Stomach (tissue), 9 donors: ENCODE results near the gene MYO5C. TPM values are rescaled to one million over a fixed set of nuclear protein-coding genes. Genes with fewer than 3 reads are reported as not detected.

Experiments used
- DNase-seq, 2 donors: peaks; one replicate each; pipeline versions ENCODE4 v3.0.0 to v3.0.0-alpha.2; 2013 to 2019
- H3K27ac ChIP-seq, 5 donors: fragments of 200-600 bp in 4 of 5; sonication (generic) in 4 of 5; one replicate each; pipeline ENCODE4 v1.5.1; 2013 to 2019; ENCODE audit warnings: mild to moderate bottlenecking in 1 of 5, moderate library complexity in 1 of 5
- H3K27me3 ChIP-seq, 3 donors: fragments of 200-600 bp; sonication (generic); one replicate each; pipeline ENCODE4 v1.5.1; 2017 to 2019; ENCODE audit warnings: mixed run types in 1 of 3
- H3K36me3 ChIP-seq, 4 donors: fragments of 200-600 bp; sonication (generic); 1 replicate in 3 of 4; 2 replicates in 1 of 4; pipeline ENCODE4 v1.5.1; 2016 to 2019
- H3K4me1 ChIP-seq, 4 donors: fragments of 200-600 bp; sonication (generic); one replicate each; pipeline ENCODE4 v1.5.1; 2016 to 2019
- H3K4me3 ChIP-seq, 4 donors: fragments of 200-600 bp; sonication (generic) in 3 of 4; one replicate each; pipeline ENCODE4 v1.5.1; 2016 to 2019; ENCODE audit warnings: mild to moderate bottlenecking in 1 of 4
- H3K9me3 ChIP-seq, 4 donors: fragments of 200-600 bp; sonication (generic); one replicate each; pipeline ENCODE4 v1.5.1; 2016 to 2019
- CTCF ChIP-seq, 7 experiments: fragments of 450-650 bp in 4 of 7; fragments of 200-600 bp in 3 of 7; sonication (generic) in 3 of 7; IDR thresholded peaks; one replicate each; pipeline ENCODE4 v1.5.1; 2016 to 2019; ENCODE audit warnings: antibody characterized with exemption in 7 of 7, control low read depth in 2 of 7, mild to moderate bottlenecking in 1 of 7
- EP300 ChIP-seq: sonication (generic); formaldehyde crosslinking; IDR thresholded peaks from one replicate; pipeline ENCODE4 v1.6.1; 2017; ENCODE audit warnings: antibody characterized with exemption
- POLR2A ChIP-seq, 4 donors: fragments of 450-650 bp; IDR thresholded peaks; one replicate each; pipeline ENCODE4 v1.6.1; 2016; ENCODE audit warnings: antibody characterized with exemption in 4 of 4, control low read depth in 2 of 4, mild to moderate bottlenecking in 1 of 4, moderate library complexity in 1 of 4
- POLR2AphosphoS5 ChIP-seq, 3 donors: sonication (generic); formaldehyde crosslinking; IDR thresholded peaks; one replicate each; pipeline ENCODE4 v1.6.1; 2016; ENCODE audit warnings: antibody characterized with exemption in 3 of 3
- WGBS, 5 donors: extraction: QIAGEN DNeasy Blood & Tissue Kit in 3 of 5; methylation state at CpG; one replicate each; pipeline versions ENCODE4 v1.1.5 to v1.1.7; 2013 to 2018; 5-methylcytosine and 5-hydroxymethylcytosine counted together
- intact Hi-C: fragments of 100-400 bp; cut with DNase I; formaldehyde crosslinking; loops from one replicate; pipeline ENCODE4 v1.15.1; 2023; ENCODE audit warnings: low total_unique reads
- polyA plus RNA-seq, 3 donors: library from polyadenylated mRNA; stranded (reverse); fragments of 200-250 nt; gene quantifications; one replicate each; pipeline ENCODE4 v1.2.3, GENCODE V29; 2013
- total RNA-seq, 5 donors: library from RNA; depleted of rRNA; stranded (reverse); fragments of >200 nt; gene quantifications; one replicate each; pipeline versions ENCODE4 v1.1.0 to v1.2.3, GENCODE V29; 2014 to 2016
- donor health status: healthy with polysubstance abuse.
- donor health status: Bipolar disorder and iron deficiency.
- donor health status: healthy.

Gene MYO5C
- total and polyA plus RNA-seq, 8 donors = 4.3 to 148 (median 25.6) TPM

- H3K4me1 ChIP-seq = no peaks in the 10 kb centered on the region
- no peaks in the 10 kb centered on the region for H3K9me3 ChIP-seq
- no peak for DNase-seq
- peaks cover 28 to 95% (median 85%) of the 10 kb centered on the region in 4 donors for H3K36me3 ChIP-seq
- WGBS, 5 donors = 93 to 98% (median 94%) methylated on average over 2 of the region's 2 CpGs
- H3K4me3 ChIP-seq = no peak overlapping the region
- H3K27me3 ChIP-seq = no peaks in the 10 kb centered on the region
- no peak overlapping the region for H3K27ac ChIP-seq
- intact Hi-C loops = no loop called here
- no peak for TF ChIP-seq POLR2AphosphoS5 (IDR thresholded peaks at IDR 0.05)
- TF ChIP-seq EP300 = no peak
- TF ChIP-seq CTCF (IDR thresholded peaks at IDR 0.05) = no peak
- no peak for TF ChIP-seq POLR2A (IDR thresholded peaks at IDR 0.05)
Observed at GRCh38 chr15:52317688-52318087, 22.1 kb upstream of the MYO5C start.

- Histone ChIP-seq H3K36me3 (peaks cover 35 to 97% (median 88%) of the 10 kb centered on the region in 4 donors), H3K4me1 (no peaks in the 10 kb centered on the region), H3K4me3 (no peak overlapping the region), H3K27ac (no peak overlapping the region), H3K9me3 (no peaks in the 10 kb centered on the region), H3K27me3 (no peaks in the 10 kb centered on the region)
- 93 to 98% (median 98%) methylated on average over 2 of the region's 2 CpGs for WGBS, 5 donors
- no peak for DNase-seq
- TF ChIP-seq EP300 (no peak), POLR2AphosphoS5 (IDR thresholded peaks at IDR 0.05) (no peak), POLR2A (IDR thresholded peaks at IDR 0.05) (no peak), CTCF (IDR thresholded peaks at IDR 0.05) (no peak)
- intact Hi-C loops = no loop called here
Observed at GRCh38 chr15:52317022-52317421, 21.4 kb upstream of the MYO5C start.

- Histone ChIP-seq H3K27ac (no peak overlapping the region), H3K27me3 (no peaks in the 10 kb centered on the region), H3K4me3 (no peak overlapping the region), H3K36me3 (peaks cover 7 to 50% (median 40%) of the 10 kb centered on the region in 4 donors), H3K9me3 (no peaks in the 10 kb centered on the region), H3K4me1 (no peaks in the 10 kb centered on the region)
- WGBS, 5 donors = 53 to 84% (median 64%) methylated on average over 6 of the region's 6 CpGs
- DNase-seq = no peak
- TF ChIP-seq EP300 = no peak
- TF ChIP-seq CTCF (IDR thresholded peaks at IDR 0.05) = no peak
- no peak for TF ChIP-seq POLR2AphosphoS5 (IDR thresholded peaks at IDR 0.05)
- intact Hi-C loops = no loop called here
Observed at GRCh38 chr15:52309154-52309548, 13.5 kb upstream of the MYO5C start.

GRCh38 chr15:52308446-52309153 lies 13.0 kb upstream of the MYO5C start:
- Histone ChIP-seq H3K4me1 (no peaks in the 10 kb centered on the region), H3K27me3 (no peaks in the 10 kb centered on the region), H3K27ac (no peak overlapping the region), H3K36me3 (peaks cover 7 to 44% (median 35%) of the 10 kb centered on the region in 4 donors), H3K9me3 (no peaks in the 10 kb centered on the region), H3K4me3 (no peak overlapping the region)
- intact Hi-C loops = no loop called here
- WGBS, 5 donors = 70 to 93% (median 86%) methylated on average over 8 of the region's 8 CpGs
- TF ChIP-seq EP300 (no peak), POLR2A (IDR thresholded peaks at IDR 0.05) (no peak)
- DNase-seq = no peak

- DNase-seq = no peak
- Histone ChIP-seq H3K36me3 (peaks cover 7 to 37% (median 27%) of the 10 kb centered on the region in 4 donors), H3K27ac (no peak overlapping the region), H3K9me3 (no peaks in the 10 kb centered on the region), H3K4me1 (no peaks in the 10 kb centered on the region), H3K4me3 (no peak overlapping the region), H3K27me3 (no peaks in the 10 kb centered on the region)
- no peak for TF ChIP-seq POLR2AphosphoS5 (IDR thresholded peaks at IDR 0.05)
- no peak for TF ChIP-seq EP300
- TF ChIP-seq POLR2A (IDR thresholded peaks at IDR 0.05) = no peak
- TF ChIP-seq CTCF (IDR thresholded peaks at IDR 0.05) = no peak
- intact Hi-C loops = no loop called here
- WGBS, 5 donors = 93 to 98% (median 96%) methylated on average over 4 of the region's 4 CpGs
Observed at GRCh38 chr15:52307847-52308246, 12.2 kb upstream of the MYO5C start.
